ENCODE measurements around the gene MFSD11.
"Not testable (repeated sequence)": the region's sequence is repeated elsewhere in the genome, so short reads cannot be mapped to it uniquely, and the experiment has no call there.

MFSD11 gene

GRCh38 chr17:76726776-76727718 is 10.9 kb upstream of the MFSD11 start, which contains the start of gene METTL23:
METTL23 (plus strand) TSS chr17:76726839; CDS start chr17:76729711, 2,872 bp downstream.
- DNase-seq, result peak; percentile 86

GRCh38 chr17:76727745-76728456 is 10.0 kb upstream of the MFSD11 start:
- peak; percentile 42 for DNase-seq

GRCh38 chr17:76731800-76732733 is 5.9 kb upstream of the MFSD11 start:
- DNase-seq, result not testable (repeated sequence)

- no peak for DNase-seq
Observed at GRCh38 chr17:76732734-76733617, 4.9 kb upstream of the MFSD11 start.

GRCh38 chr17:76733618-76733957 is 4.3 kb upstream of the MFSD11 start:
- DNase-seq, result no peak

- no peak for DNase-seq
Observed at GRCh38 chr17:76734080-76734840, 3.7 kb upstream of the MFSD11 start.

- DNase-seq, result no peak
Observed at GRCh38 chr17:76735006-76735405, 2.9 kb upstream of the MFSD11 start.

- DNase-seq, result no peak
Observed at GRCh38 chr17:76735586-76736348, 2.2 kb upstream of the MFSD11 start.

GRCh38 chr17:76736349-76737081 is 1.4 kb upstream of the MFSD11 start:
- peak; percentile 76 for DNase-seq

- peak; percentile 99 for DNase-seq
Observed at GRCh38 chr17:76737082-76737675, 740 bp upstream of the MFSD11 start, which contains the start of gene SRSF2. SRSF2 (minus strand) TSS chr17:76737331; CDS start chr17:76737160, 171 bp downstream.

GRCh38 chr17:76738468-76738850 is 540 bp downstream of the MFSD11 start:
- DNase-seq, result no peak

GRCh38 chr17:76739568-76740115 is 1.7 kb downstream of the MFSD11 start:
- DNase-seq, result not testable (repeated sequence)

GRCh38 chr17:76740329-76741118 is 2.6 kb downstream of the MFSD11 start:
- no peak for DNase-seq

- DNase-seq, result no peak
Observed at GRCh38 chr17:76742958-76743357, 5.0 kb downstream of the MFSD11 start.

GRCh38 chr17:76744747-76745146 is 6.8 kb downstream of the MFSD11 start:
- DNase-seq, result no peak

GRCh38 chr17:76745785-76746184 is 7.9 kb downstream of the MFSD11 start:
- DNase-seq, result not testable (repeated sequence)

- no peak for DNase-seq
Observed at GRCh38 chr17:76747716-76748363, 9.9 kb downstream of the MFSD11 start.

Measured in activated CD4-positive, alpha-beta T cell treated with anti-CD3 and anti-CD28 coated beads for 48 hours (primary cell).